Stimulated activated memory B cell treated with anti-CD40 and anti-IgM and Interleukin-4, amounts not matched to agents 10 μg/mL and 1 μg/mL and 100 μg/mL, for 72 hours (primary cell): Measurements from ENCODE around the gene TAPBP.

Experiments
- ATAC-seq: fragments of 150-1000 bp; cut with Tn5 transposase; 2 replicates; pipeline ENCODE4 v1.10.0; 2021
- H3K27ac Mint-ChIP-seq: one replicate; pipeline ENCODE4 v1.8.0; 2022; ENCODE audit warnings: mild to moderate bottlenecking, mixed read lengths
- H3K27me3 Mint-ChIP-seq: one replicate; pipeline ENCODE4 v1.8.0; 2022; ENCODE audit warnings: mixed read lengths
- H3K36me3 Mint-ChIP-seq: one replicate; pipeline ENCODE4 v1.8.0; 2022; ENCODE audit warnings: mixed read lengths
- H3K4me1 Mint-ChIP-seq: one replicate; pipeline ENCODE4 v1.8.0; 2022; ENCODE audit warnings: mixed read lengths
- H3K4me3 Mint-ChIP-seq: one replicate; pipeline ENCODE4 v1.8.0; 2022; ENCODE audit warnings: mild to moderate bottlenecking, moderate library complexity, mixed read lengths
- H3K9me3 Mint-ChIP-seq: one replicate; pipeline ENCODE4 v1.8.0; 2022; ENCODE audit warnings: mixed read lengths

TAPBP gene

GRCh38 chr6:33314943-33315792 is 1.3 kb upstream of the TAPBP start:
- H3K27ac Mint-ChIP-seq = peak overlapping the region; percentile 97
- H3K36me3 Mint-ChIP-seq = peaks cover 58% of the 10 kb centered on the region
- H3K9me3 Mint-ChIP-seq = no peaks in the 10 kb centered on the region
- peaks cover 83% of the 10 kb centered on the region for H3K4me1 Mint-ChIP-seq
- peak; percentile 0 for ATAC-seq
- peak overlapping the region; percentile 100 for H3K4me3 Mint-ChIP-seq
- no peaks in the 10 kb centered on the region for H3K27me3 Mint-ChIP-seq

GRCh38 chr6:33314515-33314942 is 651 bp upstream of the TAPBP start:
- peak overlapping the region; percentile 100 for H3K4me3 Mint-ChIP-seq
- H3K9me3 Mint-ChIP-seq = no peaks in the 10 kb centered on the region
- peaks cover 55% of the 10 kb centered on the region for H3K36me3 Mint-ChIP-seq
- no peaks in the 10 kb centered on the region for H3K27me3 Mint-ChIP-seq
- H3K27ac Mint-ChIP-seq = peak overlapping the region; percentile 97
- peaks cover 79% of the 10 kb centered on the region for H3K4me1 Mint-ChIP-seq
- peak; percentile 63 for ATAC-seq

GRCh38 chr6:33313105-33313708 is 671 bp downstream of the TAPBP start:
- H3K27me3 Mint-ChIP-seq = no peaks in the 10 kb centered on the region
- peak; percentile 35 for ATAC-seq
- peak overlapping the region; percentile 100 for H3K4me3 Mint-ChIP-seq
- peaks cover 75% of the 10 kb centered on the region for H3K4me1 Mint-ChIP-seq
- peak overlapping the region; percentile 97 for H3K27ac Mint-ChIP-seq
- peaks cover 47% of the 10 kb centered on the region for H3K36me3 Mint-ChIP-seq
- no peaks in the 10 kb centered on the region for H3K9me3 Mint-ChIP-seq

GRCh38 chr6:33312361-33313104 is 1.3 kb downstream of the TAPBP start:
- peak overlapping the region; percentile 100 for H3K4me3 Mint-ChIP-seq
- no peaks in the 10 kb centered on the region for H3K27me3 Mint-ChIP-seq
- peaks cover 71% of the 10 kb centered on the region for H3K4me1 Mint-ChIP-seq
- ATAC-seq = peak; percentile 61
- no peaks in the 10 kb centered on the region for H3K9me3 Mint-ChIP-seq
- peaks cover 43% of the 10 kb centered on the region for H3K36me3 Mint-ChIP-seq
- H3K27ac Mint-ChIP-seq = peak overlapping the region; percentile 97

GRCh38 chr6:33306356-33306755 is 7.5 kb downstream of the TAPBP start:
- no peak for ATAC-seq
- Mint-ChIP-seq H3K4me1 (peaks cover 64% of the 10 kb centered on the region), H3K36me3 (peaks cover 53% of the 10 kb centered on the region), H3K9me3 (no peaks in the 10 kb centered on the region), H3K27ac (peak overlapping the region; percentile 62), H3K4me3 (no peak overlapping the region), H3K27me3 (no peaks in the 10 kb centered on the region)

GRCh38 chr6:33305052-33305451 is 8.8 kb downstream of the TAPBP start:
- peaks cover 65% of the 10 kb centered on the region for H3K4me1 Mint-ChIP-seq
- ATAC-seq = no peak
- no peak overlapping the region for H3K4me3 Mint-ChIP-seq
- peak overlapping the region; percentile 62 for H3K27ac Mint-ChIP-seq
- no peaks in the 10 kb centered on the region for H3K9me3 Mint-ChIP-seq
- peaks cover 60% of the 10 kb centered on the region for H3K36me3 Mint-ChIP-seq
- no peaks in the 10 kb centered on the region for H3K27me3 Mint-ChIP-seq

- peaks cover 71% of the 10 kb centered on the region for H3K4me1 Mint-ChIP-seq
- no peak for ATAC-seq
- H3K36me3 Mint-ChIP-seq = peaks cover 67% of the 10 kb centered on the region
- no peaks in the 10 kb centered on the region for H3K27me3 Mint-ChIP-seq
- no peaks in the 10 kb centered on the region for H3K9me3 Mint-ChIP-seq
- no peak overlapping the region for H3K4me3 Mint-ChIP-seq
- peak overlapping the region; percentile 62 for H3K27ac Mint-ChIP-seq
These were observed 9.7 kb downstream of the TAPBP start for GRCh38 chr6:33304216-33304615.

GRCh38 chr6:33301877-33302276 is 12.0 kb downstream of the TAPBP start:
- peaks cover 60% of the 10 kb centered on the region for H3K36me3 Mint-ChIP-seq
- H3K27ac Mint-ChIP-seq = peak overlapping the region; percentile 15
- no peak overlapping the region for H3K4me3 Mint-ChIP-seq
- ATAC-seq = no peak
- peaks cover 80% of the 10 kb centered on the region for H3K4me1 Mint-ChIP-seq
- no peaks in the 10 kb centered on the region for H3K9me3 Mint-ChIP-seq
- H3K27me3 Mint-ChIP-seq = no peaks in the 10 kb centered on the region

GRCh38 chr6:33299237-33299944 is 14.5 kb downstream of the TAPBP start:
- Mint-ChIP-seq H3K36me3 (peaks cover 46% of the 10 kb centered on the region), H3K4me3 (peak overlapping the region; percentile 99), H3K27ac (peak overlapping the region; percentile 94), H3K9me3 (no peaks in the 10 kb centered on the region), H3K27me3 (no peaks in the 10 kb centered on the region), H3K4me1 (peaks cover 62% of the 10 kb centered on the region)
- peak; percentile 87 for ATAC-seq

GRCh38 chr6:33298773-33299236 is 15.1 kb downstream of the TAPBP start, which contains the start of gene RGL2:
RGL2 (minus strand) TSS chr6:33298942; CDS start chr6:33298610, 332 bp downstream.
- peak within 1 kb of the TSS; percentile 94 for H3K27ac Mint-ChIP-seq
- ATAC-seq = peak; percentile 67
- H3K27me3 Mint-ChIP-seq = no peaks in the 10 kb centered on the region
- H3K4me3 Mint-ChIP-seq = peak within 1 kb of the TSS; percentile 99
- H3K4me1 Mint-ChIP-seq = peaks cover 56% of the 10 kb centered on the region
- no peaks in the 10 kb centered on the region for H3K9me3 Mint-ChIP-seq
- H3K36me3 Mint-ChIP-seq = peaks cover 41% of the 10 kb centered on the region

GRCh38 chr6:33297956-33298772 is 15.7 kb downstream of the TAPBP start:
- Mint-ChIP-seq H3K27me3 (no peaks in the 10 kb centered on the region), H3K27ac (peak overlapping the region; percentile 94), H3K9me3 (no peaks in the 10 kb centered on the region), H3K4me3 (peak overlapping the region; percentile 99), H3K4me1 (peaks cover 51% of the 10 kb centered on the region), H3K36me3 (peaks cover 35% of the 10 kb centered on the region)
- peak; percentile 54 for ATAC-seq

- peak overlapping the region; percentile 94 for H3K27ac Mint-ChIP-seq
- peaks cover 51% of the 10 kb centered on the region for H3K4me1 Mint-ChIP-seq
- peaks cover 35% of the 10 kb centered on the region for H3K36me3 Mint-ChIP-seq
- no peaks in the 10 kb centered on the region for H3K27me3 Mint-ChIP-seq
- ATAC-seq = no peak
- H3K9me3 Mint-ChIP-seq = no peaks in the 10 kb centered on the region
- peak overlapping the region; percentile 68 for H3K4me3 Mint-ChIP-seq
These were observed 16.4 kb downstream of the TAPBP start for GRCh38 chr6:33297406-33297955.

- peak overlapping the region; percentile 68 for H3K4me3 Mint-ChIP-seq
- no peak for ATAC-seq
- peaks cover 51% of the 10 kb centered on the region for H3K4me1 Mint-ChIP-seq
- H3K27me3 Mint-ChIP-seq = no peaks in the 10 kb centered on the region
- no peaks in the 10 kb centered on the region for H3K9me3 Mint-ChIP-seq
- H3K27ac Mint-ChIP-seq = peak overlapping the region; percentile 94
- H3K36me3 Mint-ChIP-seq = peaks cover 37% of the 10 kb centered on the region
These were observed 17.0 kb downstream of the TAPBP start for GRCh38 chr6:33296797-33297405.
